Keratinocyte (primary cell): ENCODE measurements around the gene F2. TPM values are rescaled to one million over a fixed set of nuclear protein-coding genes. Genes with fewer than 3 reads are reported as not detected.

Experiments used
- DNase-seq: peaks from one replicate; pipeline ENCODE4 v3.0.0-alpha.2; 2011; ENCODE audit warnings: low read depth, missing footprints, low spot score
- FAIRE-seq: peaks from 2 replicates; lab custom pipeline; 2011; peaks lifted over from hg19 to GRCh38; lab: Jason Lieb, UNC
- H2AFZ ChIP-seq: 2 replicates; pipeline ENCODE4 v1.6.0; 2012; ENCODE audit warnings: low read length, control low read depth, inconsistent platforms; ENCODE audit not compliant: control insufficient read depth
- H3K27ac ChIP-seq: 2 replicates; pipeline ENCODE4 v1.5.1; 2011; ENCODE audit warnings: low read length; ENCODE audit not compliant: control insufficient read depth, insufficient read depth
- H3K27me3 ChIP-seq: 3 replicates; pipeline ENCODE4 v1.6.0; 2011; ENCODE audit warnings: low read length; ENCODE audit not compliant: control insufficient read depth, insufficient read depth; ENCODE audit errors: extremely low read depth
- H3K36me3 ChIP-seq, 2 experiments: 2 replicates in 1 of 2; 3 replicates in 1 of 2; pipeline ENCODE4 v1.5.1; 2011; ENCODE audit warnings: low read length in 2 of 2, mild to moderate bottlenecking in 1 of 2; ENCODE audit not compliant: control insufficient read depth in 2 of 2, insufficient read depth in 2 of 2; ENCODE audit errors: extremely low read depth in 1 of 2
- H3K4me1 ChIP-seq: 3 replicates; pipeline ENCODE4 v1.5.1; 2011; ENCODE audit warnings: low read length; ENCODE audit not compliant: control insufficient read depth, insufficient read depth; ENCODE audit errors: extremely low read depth
- H3K4me2 ChIP-seq: 3 replicates; pipeline ENCODE4 v1.6.0; 2011; ENCODE audit warnings: low read depth, low read length; ENCODE audit not compliant: control insufficient read depth, insufficient read depth; ENCODE audit errors: extremely low read depth
- H3K4me3 ChIP-seq, 3 experiments: fragments of 200-600 bp in 1 of 3; sonication (generic) in 1 of 3; 2 replicates in 2 of 3; 3 replicates in 1 of 3; pipeline ENCODE4 v1.5.1; 2011 to 2016; ENCODE audit warnings: low read length in 3 of 3, mild to moderate bottlenecking in 3 of 3, control low read depth in 2 of 3, inconsistent platforms in 1 of 3, low read depth in 1 of 3, mixed read lengths in 1 of 3, mixed run types in 1 of 3, moderate library complexity in 1 of 3; ENCODE audit not compliant: control insufficient read depth in 2 of 3, insufficient read depth in 2 of 3; ENCODE audit errors: extremely low read depth in 1 of 3
- H3K79me2 ChIP-seq: 2 replicates; pipeline ENCODE4 v1.6.0; 2012; ENCODE audit warnings: low read length; ENCODE audit not compliant: control insufficient read depth, insufficient read depth
- H3K9ac ChIP-seq: 3 replicates; pipeline ENCODE4 v1.6.0; 2011; ENCODE audit warnings: low read length; ENCODE audit not compliant: control insufficient read depth, insufficient read depth; ENCODE audit errors: extremely low read depth
- H3K9me1 ChIP-seq: 3 replicates; pipeline ENCODE4 v1.6.0; 2011; ENCODE audit warnings: low read length; ENCODE audit not compliant: control insufficient read depth, insufficient read depth; ENCODE audit errors: extremely low read depth
- H3K9me3 ChIP-seq: 2 replicates; pipeline ENCODE4 v1.5.1; 2012; ENCODE audit warnings: low read depth, low read length; ENCODE audit not compliant: control insufficient read depth
- H4K20me1 ChIP-seq: 3 replicates; pipeline ENCODE4 v1.6.0; 2011; ENCODE audit warnings: low read length; ENCODE audit not compliant: control insufficient read depth, insufficient read depth; ENCODE audit errors: extremely low read depth
- CTCF ChIP-seq, 3 experiments: IDR thresholded peaks in 1 of 3; conservative IDR thresholded peaks in 1 of 3; optimal IDR thresholded peaks in 1 of 3; 2 replicates in 2 of 3; 3 replicates in 1 of 3; pipeline versions ENCODE3 to v1.5.1; 2011; ENCODE audit warnings: low read length in 3 of 3, mild to moderate bottlenecking in 3 of 3, moderate library complexity in 2 of 3, control low read depth in 1 of 3, inconsistent platforms in 1 of 3; ENCODE audit not compliant: insufficient read depth in 2 of 3; ENCODE audit errors: extremely low read depth in 1 of 3
- EZH2 ChIP-seq: IDR thresholded peaks from one replicate; pipeline ENCODE4 v1.6.1; 2012; ENCODE audit warnings: inconsistent platforms, mild to moderate bottlenecking, low read length, moderate library complexity
- dilution Hi-C: fragments of 300-500 bp; cut with MboI; formaldehyde crosslinking; loops from one replicate; pipeline ENCODE4 v1.7.0; 2020; ENCODE audit warnings: low sequenced_read_pairs; ENCODE audit not compliant: extremely low pct_ligation_motif_present
- polyA plus RNA-seq, 5 experiments: library from polyadenylated mRNA; depleted of rRNA in 3 of 5; stranded (reverse) in 3 of 5; stranded (forward) in 1 of 5; unstranded in 1 of 5; fragments of >200 nt; gene quantifications; 1 replicate in 1 of 5; 2 replicates in 3 of 5; 3 replicates in 1 of 5; pipeline versions ENCODE4 v1.2.1 to v1.2.3, GENCODE V29; 2011 to 2012; ENCODE audit warnings: missing spikeins in 2 of 5, low read depth in 1 of 5, low replicate concordance in 1 of 5
- small RNA-seq, 3 experiments: library from RNA; depleted of rRNA; stranded (forward); fragments of <200 nt; gene quantifications; one replicate each; pipeline ENCODE3, GENCODE V24; 2012; ENCODE audit warnings: low read depth in 3 of 3, low replicate concordance in 1 of 3; ENCODE audit not compliant: insufficient read length in 3 of 3

F2 gene
- polyA plus RNA-seq, 1 donor (not counting 4 experiments of a cell fraction or from before 2014, with no cell fraction given): not detected

GRCh38 chr11:46776878-46777277 lies 57.9 kb downstream of the F2 start:
- TF ChIP-seq EZH2: no peak
- TF ChIP-seq CTCF (optimal IDR thresholded peaks at IDR 0.05 in 1 of 3, IDR thresholded peaks at IDR 0.05 in 1 of 3, conservative IDR thresholded peaks at IDR 0.05 in 1 of 3; ENCODE audit: extremely low read depth in 1 of 3, insufficient read depth in 2 of 3, low read length in 3 of 3): no peak
- H3K9me3 ChIP-seq: no peaks in the 10 kb centered on the region
- H3K27me3 ChIP-seq: no peaks in the 10 kb centered on the region
- H3K4me1 ChIP-seq: no peaks in the 10 kb centered on the region
- dilution Hi-C loops: no loop called here
- no peaks in the 10 kb centered on the region for H4K20me1 ChIP-seq
- H3K4me3 ChIP-seq: no peak overlapping the region
- no peak for FAIRE-seq
- no peak for DNase-seq
- H3K9ac ChIP-seq: no peak overlapping the region
- peaks cover 21 to 24% of the 10 kb centered on the region in 2 experiments for H3K36me3 ChIP-seq
- no peak overlapping the region for H2AFZ ChIP-seq
- no peak overlapping the region for H3K27ac ChIP-seq
- H3K9me1 ChIP-seq: no peaks in the 10 kb centered on the region
- H3K4me2 ChIP-seq: no peak overlapping the region
- no peaks in the 10 kb centered on the region for H3K79me2 ChIP-seq

GRCh38 chr11:46778416-46778815 lies 59.4 kb downstream of the F2 start:
- Histone ChIP-seq H3K9ac (no peak overlapping the region), H3K27ac (no peak overlapping the region), H3K4me2 (no peak overlapping the region), H3K27me3 (no peaks in the 10 kb centered on the region), H3K4me3 (no peak overlapping the region), H3K9me1 (no peaks in the 10 kb centered on the region), H2AFZ (no peak overlapping the region), H3K36me3 (peaks cover 18 to 24% of the 10 kb centered on the region in 2 experiments), H3K4me1 (no peaks in the 10 kb centered on the region), H3K79me2 (no peaks in the 10 kb centered on the region), H3K9me3 (no peaks in the 10 kb centered on the region), H4K20me1 (no peaks in the 10 kb centered on the region)
- DNase-seq (no peak), FAIRE-seq (no peak)
- TF ChIP-seq CTCF (optimal IDR thresholded peaks at IDR 0.05 in 1 of 3, IDR thresholded peaks at IDR 0.05 in 1 of 3, conservative IDR thresholded peaks at IDR 0.05 in 1 of 3; ENCODE audit: extremely low read depth in 1 of 3, insufficient read depth in 2 of 3, low read length in 3 of 3) (no peak), EZH2 (no peak)
- dilution Hi-C loops: no loop called here

Small RNA genes within 50 kb of the gene (small RNA-seq; reads per million reads assigned to genes)
- gene MIR5582: 0.20 to 18.8 (median 17.7) reads per million in 3 experiments
- gene RF00573: 0 reads per million in 3 experiments
- 49.4 to 336 (median 52.4) reads per million in 3 experiments for gene SNORD67

Other genes starting within 250 kb of the F2 start
- gene AMBRA1, start 125.2 kb upstream of the F2 start, polyA plus RNA-seq: 8.6 to 15.2 TPM (median 10.5 TPM) in 3 replicates
- gene HARBI1, start 102.0 kb upstream of the F2 start, polyA plus RNA-seq: 5.5 to 6.4 TPM (median 5.6 TPM) in 3 replicates
- 33.3 to 42.9 TPM (median 34.3 TPM) in 3 replicates for gene ATG13, start 101.7 kb upstream of the F2 start, polyA plus RNA-seq
- gene ARHGAP1, start 18.6 kb upstream of the F2 start, polyA plus RNA-seq: 19.5 to 27.4 TPM (median 22.8 TPM) in 3 replicates
- gene ZNF408, start 18.2 kb upstream of the F2 start, polyA plus RNA-seq: 4.0 to 8.1 TPM (median 5.0 TPM) in 3 replicates
- 68.3 to 96.4 TPM (median 87.5 TPM) in 3 replicates for gene CKAP5, start 127.1 kb downstream of the F2 start, polyA plus RNA-seq
- 2.3 to 5.2 TPM (median 3.4 TPM) in 3 replicates for gene LRP4, start 199.3 kb downstream of the F2 start, polyA plus RNA-seq
- gene CSTPP1, start 217.5 kb downstream of the F2 start, polyA plus RNA-seq: 17.8 to 33.4 TPM (median 20.0 TPM) in 3 replicates